Panc1 (cell line): ENCODE data around the gene OTOG. TPM values are rescaled to one million over a fixed set of nuclear protein-coding genes. Genes with fewer than 3 reads are reported as not detected.

ENCODE experiments used
- ATAC-seq: fragments of 200-7000 bp; cut with Tn5 transposase; 2 replicates; pipeline ENCODE4 v1.9.1; 2020; ENCODE audit warnings: mild to moderate bottlenecking, moderate library complexity
- BruUV-seq: library from RNA; stranded (reverse); fragments of 400-500 nt; replicated peaks from 2 replicates; lab custom pipeline; 2021; lab: Mats Ljungman, UMichigan
- CTCF ChIA-PET: fragments of 300-600 bp; sonication (Branson Sonifier 250); formaldehyde crosslinking; loops from one replicate; lab custom pipeline; 2022; ENCODE audit warnings: antibody characterized with exemption; lab: Charles Lee
- POLR2A ChIA-PET: fragments of 300-600 bp; sonication (Branson Sonifier 250); formaldehyde crosslinking; loops from one replicate; lab custom pipeline; 2022; ENCODE audit warnings: antibody characterized with exemption; lab: Charles Lee
- DNase-seq: peaks from one replicate; pipeline ENCODE4 v3.0.0-alpha.2; 2010; ENCODE audit warnings: low read depth, low spot score
- H3K27ac ChIP-seq: 2 replicates; pipeline ENCODE4 v1.5.1; 2011; ENCODE audit warnings: mild to moderate bottlenecking, low read length, inconsistent platforms
- H3K27me3 ChIP-seq: fragments of 200-500 bp; sonication (Bioruptor generic); 2 replicates; pipeline ENCODE4 v1.6.0; 2014; ENCODE audit warnings: low read length, inconsistent platforms; ENCODE audit not compliant: control insufficient read depth, insufficient read depth
- H3K36me3 ChIP-seq: fragments of 200-500 bp; sonication (Bioruptor generic); 2 replicates; pipeline ENCODE4 v1.5.1; 2014; ENCODE audit warnings: inconsistent platforms, mild to moderate bottlenecking, low read length, moderate library complexity; ENCODE audit not compliant: control insufficient read depth, insufficient read depth
- H3K4me1 ChIP-seq: 2 replicates; pipeline ENCODE4 v1.5.1; 2011; ENCODE audit warnings: inconsistent platforms, mild to moderate bottlenecking, low read length, moderate library complexity; ENCODE audit not compliant: control insufficient read depth, insufficient read depth
- H3K4me3 ChIP-seq, 2 experiments: 2 replicates each; pipeline ENCODE4 v1.5.1; 2011 to 2012; ENCODE audit warnings: low read depth in 2 of 2, low read length in 2 of 2, mild to moderate bottlenecking in 2 of 2, inconsistent platforms in 1 of 2, moderate library complexity in 1 of 2
- H3K9me3 ChIP-seq: fragments of 200-500 bp; sonication (Bioruptor generic); 2 replicates; pipeline ENCODE4 v1.5.1; 2014; ENCODE audit warnings: low read depth, mild to moderate bottlenecking, inconsistent platforms, low read length, moderate library complexity; ENCODE audit not compliant: control insufficient read depth, insufficient read depth
- POLR2AphosphoS5 ChIP-seq: IDR thresholded peaks from 2 replicates; pipeline ENCODE4 v1.6.1; 2012; ENCODE audit warnings: mild to moderate bottlenecking, low read depth, low read length, moderate library complexity
- REST ChIP-seq, 2 experiments: IDR thresholded peaks; 2 replicates each; pipeline ENCODE4 v1.6.1; 2011 to 2012; ENCODE audit warnings: low read depth in 2 of 2, control low read depth in 1 of 2, low read length in 1 of 2, mild to moderate bottlenecking in 1 of 2, moderate library complexity in 1 of 2; ENCODE audit not compliant: insufficient read depth in 1 of 2
- SIN3A ChIP-seq: IDR thresholded peaks from 2 replicates; pipeline ENCODE4 v1.6.1; 2012; ENCODE audit warnings: low read depth, mild to moderate bottlenecking, low read length, moderate library complexity, borderline replicate concordance; ENCODE audit not compliant: insufficient read depth
- TCF7L2 ChIP-seq: IDR thresholded peaks from 2 replicates; pipeline ENCODE4 v1.6.1; 2011; ENCODE audit warnings: mild to moderate bottlenecking, low read depth, low read length, inconsistent platforms
- in situ Hi-C: cut with HindIII; loops from 2 replicates; pipeline ENCODE4 v1.10.0; 2016; ENCODE audit warnings: low sequenced_read_pairs, low pct_unique_long_range_greater_than_20kb
- intact Hi-C: fragments of 100-400 bp; cut with micrococcal nuclease; formaldehyde crosslinking; loops from one replicate; pipeline ENCODE4 v1.10.0; 2022; ENCODE audit not compliant: unreplicated experiment
- total RNA-seq: library from RNA; stranded (reverse); gene quantifications from one replicate; pipeline ENCODE4 v1.2.1, GENCODE V29; 2021; ENCODE audit not compliant: unreplicated experiment
- TF ChIP-seq, protein P1 (sequence below): fragments of 450-650 bp; IDR thresholded peaks from 2 replicates; pipeline ENCODE4 v1.5.1; 2017; ENCODE audit warnings: mild to moderate bottlenecking

The OTOG gene
- total RNA-seq, 1 experiment from 2014 or later = not detected

DNA sequence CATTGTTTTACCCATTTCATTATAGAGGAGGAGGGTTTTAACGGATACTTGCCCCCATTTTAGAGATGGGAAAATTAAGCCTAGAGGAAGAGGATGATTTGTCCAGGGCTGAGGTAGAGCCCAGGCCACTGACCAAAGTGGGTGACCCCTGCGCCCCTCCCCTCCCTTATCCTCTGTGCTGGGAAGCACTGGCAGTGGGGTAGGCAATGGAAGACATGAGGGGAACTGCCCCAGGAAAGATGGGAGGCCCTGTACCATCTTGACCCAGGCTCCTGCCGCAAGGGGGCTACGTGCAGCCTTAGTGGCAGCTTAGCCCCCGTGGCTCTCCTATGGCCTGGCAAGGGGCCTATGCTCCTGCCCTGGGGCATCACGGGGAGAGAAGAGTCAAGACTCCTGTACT is 95.9 kb downstream of the OTOG start:
- ATAC-seq (no peak), DNase-seq (no peak)
- no TSS peak for BruUV-seq
- Histone ChIP-seq H3K9me3 (no peaks in the 10 kb centered on the region), H3K4me1 (no peaks in the 10 kb centered on the region), H3K4me3 (no peak overlapping the region), H3K27ac (no peak overlapping the region), H3K36me3 (no peaks in the 10 kb centered on the region), H3K27me3 (no peaks in the 10 kb centered on the region)
- POLR2A ChIA-PET = no interaction called here
- in situ Hi-C loops (no loop called here), intact Hi-C loops (no loop called here)
- CTCF ChIA-PET = no interaction called here
- TF ChIP-seq, protein P1, sequence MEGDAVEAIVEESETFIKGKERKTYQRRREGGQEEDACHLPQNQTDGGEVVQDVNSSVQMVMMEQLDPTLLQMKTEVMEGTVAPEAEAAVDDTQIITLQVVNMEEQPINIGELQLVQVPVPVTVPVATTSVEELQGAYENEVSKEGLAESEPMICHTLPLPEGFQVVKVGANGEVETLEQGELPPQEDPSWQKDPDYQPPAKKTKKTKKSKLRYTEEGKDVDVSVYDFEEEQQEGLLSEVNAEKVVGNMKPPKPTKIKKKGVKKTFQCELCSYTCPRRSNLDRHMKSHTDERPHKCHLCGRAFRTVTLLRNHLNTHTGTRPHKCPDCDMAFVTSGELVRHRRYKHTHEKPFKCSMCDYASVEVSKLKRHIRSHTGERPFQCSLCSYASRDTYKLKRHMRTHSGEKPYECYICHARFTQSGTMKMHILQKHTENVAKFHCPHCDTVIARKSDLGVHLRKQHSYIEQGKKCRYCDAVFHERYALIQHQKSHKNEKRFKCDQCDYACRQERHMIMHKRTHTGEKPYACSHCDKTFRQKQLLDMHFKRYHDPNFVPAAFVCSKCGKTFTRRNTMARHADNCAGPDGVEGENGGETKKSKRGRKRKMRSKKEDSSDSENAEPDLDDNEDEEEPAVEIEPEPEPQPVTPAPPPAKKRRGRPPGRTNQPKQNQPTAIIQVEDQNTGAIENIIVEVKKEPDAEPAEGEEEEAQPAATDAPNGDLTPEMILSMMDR = no peak
- TF ChIP-seq POLR2AphosphoS5 (no peak), SIN3A (no peak), REST (IDR thresholded peaks at IDR 0.05; ENCODE audit: insufficient read depth in 1 of 2, low read depth in 2 of 2, low read length in 1 of 2) (no peak), TCF7L2 (no peak)

GRCh38 chr11:17643506-17644405 is 96.7 kb downstream of the OTOG start:
- Histone ChIP-seq H3K36me3 (no peaks in the 10 kb centered on the region), H3K27me3 (no peaks in the 10 kb centered on the region), H3K4me3 (no peak overlapping the region), H3K27ac (no peak overlapping the region), H3K4me1 (no peaks in the 10 kb centered on the region), H3K9me3 (no peaks in the 10 kb centered on the region)
- in situ Hi-C loops = no loop called here
- ATAC-seq (no peak), DNase-seq (no peak)
- intact Hi-C loops = no loop called here
- no TSS peak for BruUV-seq
- POLR2A ChIA-PET = no interaction called here
- CTCF ChIA-PET = no interaction called here
- TF ChIP-seq, protein P1 = no peak
- TF ChIP-seq POLR2AphosphoS5 (no peak), TCF7L2 (no peak), REST (IDR thresholded peaks at IDR 0.05; ENCODE audit: insufficient read depth in 1 of 2, low read depth in 2 of 2, low read length in 1 of 2) (no peak), SIN3A (no peak)
